ENCODE data around the gene SEMA4D.

SEMA4D gene

DNA sequence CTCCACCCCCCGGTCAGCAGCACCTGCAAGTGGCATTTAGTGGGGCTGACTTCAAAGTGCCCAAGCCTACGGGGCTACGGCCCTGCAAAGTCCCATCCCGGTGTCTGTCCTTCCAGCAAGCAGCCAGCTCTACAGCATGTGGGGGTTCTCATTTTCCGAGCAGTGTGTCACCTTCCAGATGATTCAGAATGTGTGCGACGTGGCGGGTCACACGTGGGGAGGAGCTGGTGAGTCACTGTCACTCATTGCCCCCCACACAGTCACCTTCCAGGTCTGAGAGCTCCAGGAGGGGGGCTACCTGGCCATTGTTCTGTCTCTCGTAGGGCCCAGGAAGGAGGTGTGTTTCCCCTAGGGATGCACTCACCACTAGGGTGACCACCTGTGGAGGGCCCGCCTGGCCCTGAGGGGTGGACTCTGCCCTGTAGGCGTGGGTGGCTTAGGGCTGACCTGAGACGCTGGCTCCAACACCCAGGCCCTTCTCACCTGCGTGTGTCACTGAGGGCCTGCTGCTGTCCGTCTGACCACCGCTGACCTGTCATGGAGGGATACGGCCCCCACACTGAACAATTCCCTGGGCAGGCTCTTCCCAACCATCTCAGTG, 70.2 kb downstream of the SEMA4D start:
- no peak for TF ChIP-seq YY1 (IDR thresholded peaks at IDR 0.05; ENCODE audit: low read depth)
- TF ChIP-seq CREB1 (IDR thresholded peaks at IDR 0.05; ENCODE audit: low read depth): no peak
- no peak for TF ChIP-seq FOXM1 (IDR thresholded peaks at IDR 0.05; ENCODE audit: borderline replicate concordance, low read depth)
- no peak for TF ChIP-seq RAD21 (IDR thresholded peaks at IDR 0.05; ENCODE audit: low read depth)
- no peak for TF ChIP-seq NFIC (IDR thresholded peaks at IDR 0.05)
- TF ChIP-seq, protein P1, sequence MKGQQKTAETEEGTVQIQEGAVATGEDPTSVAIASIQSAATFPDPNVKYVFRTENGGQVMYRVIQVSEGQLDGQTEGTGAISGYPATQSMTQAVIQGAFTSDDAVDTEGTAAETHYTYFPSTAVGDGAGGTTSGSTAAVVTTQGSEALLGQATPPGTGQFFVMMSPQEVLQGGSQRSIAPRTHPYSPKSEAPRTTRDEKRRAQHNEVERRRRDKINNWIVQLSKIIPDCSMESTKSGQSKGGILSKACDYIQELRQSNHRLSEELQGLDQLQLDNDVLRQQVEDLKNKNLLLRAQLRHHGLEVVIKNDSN (IDR thresholded peaks at IDR 0.05): no peak
- no peak for TF ChIP-seq EP300 (IDR thresholded peaks at IDR 0.05; ENCODE audit: borderline replicate concordance)
- no peak for TF ChIP-seq CEBPB (IDR thresholded peaks at IDR 0.05)
- no peak for TF ChIP-seq TCF12 (IDR thresholded peaks at IDR 0.05; ENCODE audit: low read depth)
- TF ChIP-seq ZBTB7A (IDR thresholded peaks at IDR 0.05; ENCODE audit: low read depth): no peak
- TF ChIP-seq TAF1 (IDR thresholded peaks at IDR 0.05; ENCODE audit: low read depth): no peak
- TF ChIP-seq, protein P2, sequence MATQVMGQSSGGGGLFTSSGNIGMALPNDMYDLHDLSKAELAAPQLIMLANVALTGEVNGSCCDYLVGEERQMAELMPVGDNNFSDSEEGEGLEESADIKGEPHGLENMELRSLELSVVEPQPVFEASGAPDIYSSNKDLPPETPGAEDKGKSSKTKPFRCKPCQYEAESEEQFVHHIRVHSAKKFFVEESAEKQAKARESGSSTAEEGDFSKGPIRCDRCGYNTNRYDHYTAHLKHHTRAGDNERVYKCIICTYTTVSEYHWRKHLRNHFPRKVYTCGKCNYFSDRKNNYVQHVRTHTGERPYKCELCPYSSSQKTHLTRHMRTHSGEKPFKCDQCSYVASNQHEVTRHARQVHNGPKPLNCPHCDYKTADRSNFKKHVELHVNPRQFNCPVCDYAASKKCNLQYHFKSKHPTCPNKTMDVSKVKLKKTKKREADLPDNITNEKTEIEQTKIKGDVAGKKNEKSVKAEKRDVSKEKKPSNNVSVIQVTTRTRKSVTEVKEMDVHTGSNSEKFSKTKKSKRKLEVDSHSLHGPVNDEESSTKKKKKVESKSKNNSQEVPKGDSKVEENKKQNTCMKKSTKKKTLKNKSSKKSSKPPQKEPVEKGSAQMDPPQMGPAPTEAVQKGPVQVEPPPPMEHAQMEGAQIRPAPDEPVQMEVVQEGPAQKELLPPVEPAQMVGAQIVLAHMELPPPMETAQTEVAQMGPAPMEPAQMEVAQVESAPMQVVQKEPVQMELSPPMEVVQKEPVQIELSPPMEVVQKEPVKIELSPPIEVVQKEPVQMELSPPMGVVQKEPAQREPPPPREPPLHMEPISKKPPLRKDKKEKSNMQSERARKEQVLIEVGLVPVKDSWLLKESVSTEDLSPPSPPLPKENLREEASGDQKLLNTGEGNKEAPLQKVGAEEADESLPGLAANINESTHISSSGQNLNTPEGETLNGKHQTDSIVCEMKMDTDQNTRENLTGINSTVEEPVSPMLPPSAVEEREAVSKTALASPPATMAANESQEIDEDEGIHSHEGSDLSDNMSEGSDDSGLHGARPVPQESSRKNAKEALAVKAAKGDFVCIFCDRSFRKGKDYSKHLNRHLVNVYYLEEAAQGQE (IDR thresholded peaks at IDR 0.05; ENCODE audit: low read depth): no peak
- no peak for TF ChIP-seq EGR1 (IDR thresholded peaks at IDR 0.05)
- no peak for TF ChIP-seq TEAD4 (IDR thresholded peaks at IDR 0.05)
- TF ChIP-seq, protein P3, sequence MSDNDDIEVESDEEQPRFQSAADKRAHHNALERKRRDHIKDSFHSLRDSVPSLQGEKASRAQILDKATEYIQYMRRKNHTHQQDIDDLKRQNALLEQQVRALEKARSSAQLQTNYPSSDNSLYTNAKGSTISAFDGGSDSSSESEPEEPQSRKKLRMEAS (IDR thresholded peaks at IDR 0.05): no peak

DNA sequence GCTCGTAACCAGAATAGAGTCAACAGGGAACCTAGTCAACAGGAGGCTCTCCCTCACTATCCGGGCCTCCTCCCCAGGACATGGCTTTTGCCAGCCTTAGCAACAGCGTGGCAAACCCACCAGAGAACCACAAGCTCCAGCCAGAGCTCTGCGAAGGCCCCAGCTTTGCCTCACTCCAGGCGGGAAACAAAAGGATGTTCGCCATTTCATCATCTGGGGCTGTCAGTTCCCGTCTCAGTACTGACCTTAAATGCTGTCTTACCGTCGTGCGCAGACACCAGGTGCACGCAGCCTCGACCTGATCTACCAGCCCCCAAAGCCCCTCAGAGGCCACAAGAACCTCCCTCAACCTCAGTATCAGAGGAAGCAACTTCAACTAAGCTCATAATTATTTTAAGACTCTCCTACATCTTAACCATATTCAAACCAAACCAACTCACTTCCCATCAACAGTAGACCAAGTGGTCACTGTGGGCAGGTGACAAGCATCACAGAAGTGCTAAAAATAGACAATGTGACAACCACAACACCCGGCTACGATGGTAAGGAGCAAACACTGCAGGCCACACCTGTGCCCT, 71.4 kb downstream of the SEMA4D start:
- TF ChIP-seq TAF1 (IDR thresholded peaks at IDR 0.05; ENCODE audit: low read depth) (no peak), EP300 (IDR thresholded peaks at IDR 0.05; ENCODE audit: borderline replicate concordance) (no peak), YY1 (IDR thresholded peaks at IDR 0.05; ENCODE audit: low read depth) (no peak), TCF12 (IDR thresholded peaks at IDR 0.05; ENCODE audit: low read depth) (no peak)

DNA sequence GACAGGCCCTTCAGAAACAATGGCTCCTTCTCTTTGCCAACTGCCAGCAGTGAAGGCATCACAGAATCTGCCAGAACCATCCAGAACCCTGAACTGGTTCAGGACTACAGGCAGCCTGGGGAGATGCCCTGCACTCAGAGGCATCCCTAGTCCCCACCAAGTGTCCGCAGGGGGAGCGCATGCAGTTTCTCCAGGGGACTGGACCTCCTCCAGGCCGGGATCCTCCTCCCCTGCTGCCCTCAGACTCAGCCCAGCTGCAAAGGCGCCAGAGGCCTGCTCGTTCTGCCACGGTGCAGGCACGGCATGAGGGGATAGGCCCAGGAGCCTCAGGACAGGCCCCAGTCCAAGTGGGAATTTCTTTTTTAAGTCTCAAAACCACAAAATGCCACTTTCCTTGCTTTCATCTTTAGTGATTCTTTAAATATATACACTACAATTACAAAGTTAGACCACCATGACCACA, 72.0 kb downstream of the SEMA4D start:
- TF ChIP-seq TCF12 (IDR thresholded peaks at IDR 0.05; ENCODE audit: low read depth): no peak
- TF ChIP-seq, protein P1 (IDR thresholded peaks at IDR 0.05): no peak
- TF ChIP-seq RAD21 (IDR thresholded peaks at IDR 0.05; ENCODE audit: low read depth): no peak
- no peak for TF ChIP-seq YY1 (IDR thresholded peaks at IDR 0.05; ENCODE audit: low read depth)
- no peak for TF ChIP-seq CREB1 (IDR thresholded peaks at IDR 0.05; ENCODE audit: low read depth)
- no peak for TF ChIP-seq FOXM1 (IDR thresholded peaks at IDR 0.05; ENCODE audit: borderline replicate concordance, low read depth)
- no peak for TF ChIP-seq EGR1 (IDR thresholded peaks at IDR 0.05)
- no peak for TF ChIP-seq CEBPB (IDR thresholded peaks at IDR 0.05)
- TF ChIP-seq TEAD4 (IDR thresholded peaks at IDR 0.05): no peak
- TF ChIP-seq, protein P2 (IDR thresholded peaks at IDR 0.05; ENCODE audit: low read depth): no peak
- no peak for TF ChIP-seq NFIC (IDR thresholded peaks at IDR 0.05)
- TF ChIP-seq, protein P3 (IDR thresholded peaks at IDR 0.05): no peak
- no peak for TF ChIP-seq ZBTB7A (IDR thresholded peaks at IDR 0.05; ENCODE audit: low read depth)
- TF ChIP-seq TAF1 (IDR thresholded peaks at IDR 0.05; ENCODE audit: low read depth): no peak
- TF ChIP-seq EP300 (IDR thresholded peaks at IDR 0.05; ENCODE audit: borderline replicate concordance): no peak

DNA sequence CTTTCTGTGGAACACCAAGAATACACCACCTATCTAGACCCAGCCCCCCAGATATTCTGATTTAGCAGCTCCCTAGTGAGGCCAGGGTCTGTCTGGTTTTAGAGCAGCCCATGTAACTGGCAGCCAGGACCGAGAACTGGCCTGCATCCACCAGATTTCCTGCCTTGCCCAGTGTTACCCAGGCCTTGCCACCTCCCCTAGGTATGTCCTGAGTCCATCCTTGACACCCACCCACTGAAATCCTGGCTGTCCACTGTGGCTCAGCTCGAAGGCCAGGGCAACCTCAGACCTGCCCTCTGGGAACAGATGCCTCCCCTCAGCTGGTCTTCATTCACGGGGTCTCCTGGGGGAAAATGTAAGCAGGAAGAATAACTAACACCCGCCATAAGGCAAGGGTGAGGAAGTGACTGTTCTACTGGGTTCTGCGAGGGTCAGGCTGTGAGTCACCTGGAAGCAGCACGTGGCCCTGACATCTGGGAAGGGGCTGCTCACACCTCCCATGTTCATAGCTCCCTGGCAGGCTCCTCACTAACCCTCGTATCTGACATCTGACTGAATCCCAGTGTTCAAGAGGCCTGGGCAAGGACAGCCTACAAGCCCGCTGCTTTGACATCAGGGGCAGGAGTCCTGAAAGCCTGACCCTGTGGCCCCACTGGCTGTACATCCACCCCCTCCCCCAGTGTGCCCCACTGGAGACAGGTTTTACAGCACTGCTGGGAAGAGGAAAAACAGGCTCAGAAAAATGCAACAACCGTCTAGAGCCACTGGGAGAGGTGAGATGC, 72.7 kb downstream of the SEMA4D start:
- TF ChIP-seq EGR1 (IDR thresholded peaks at IDR 0.05) (no peak), ZBTB7A (IDR thresholded peaks at IDR 0.05; ENCODE audit: low read depth) (no peak), TAF1 (IDR thresholded peaks at IDR 0.05; ENCODE audit: low read depth) (no peak), TCF12 (IDR thresholded peaks at IDR 0.05; ENCODE audit: low read depth) (no peak), NFIC (IDR thresholded peaks at IDR 0.05) (no peak), CEBPB (IDR thresholded peaks at IDR 0.05) (no peak)

All from Ishikawa (cell line).